GM15510 (cell line): ENCODE data around the gene SEMA4D.

Source experiments
- POLR2A ChIP-seq: IDR thresholded peaks from 3 replicates; pipeline ENCODE4 v1.6.1; 2011; ENCODE audit warnings: borderline replicate concordance; ENCODE audit not compliant: insufficient read length; ENCODE audit errors: extremely low read depth

Gene SEMA4D

GRCh38 chr9:89460551-89460950, 37.4 kb downstream of the SEMA4D start:
- no peak for TF ChIP-seq POLR2A

- no peak for TF ChIP-seq POLR2A
These were observed 39.0 kb downstream of the SEMA4D start for GRCh38 chr9:89458768-89459496.

- no peak for TF ChIP-seq POLR2A
These were observed 40.5 kb downstream of the SEMA4D start for GRCh38 chr9:89457376-89457855.

- no peak for TF ChIP-seq POLR2A
These were observed 42.5 kb downstream of the SEMA4D start for GRCh38 chr9:89455356-89455824.

GRCh38 chr9:89454498-89455355, 43.2 kb downstream of the SEMA4D start:
- no peak for TF ChIP-seq POLR2A

- TF ChIP-seq POLR2A, result no peak
These were observed 44.5 kb downstream of the SEMA4D start for GRCh38 chr9:89453452-89453851.

GRCh38 chr9:89452561-89452960, 45.4 kb downstream of the SEMA4D start:
- no peak for TF ChIP-seq POLR2A

GRCh38 chr9:89450213-89450612, 47.7 kb downstream of the SEMA4D start:
- no peak for TF ChIP-seq POLR2A

- TF ChIP-seq POLR2A, result no peak
These were observed 48.6 kb downstream of the SEMA4D start for GRCh38 chr9:89449261-89449671.

GRCh38 chr9:89448821-89449220, 49.1 kb downstream of the SEMA4D start:
- no peak for TF ChIP-seq POLR2A

GRCh38 chr9:89448381-89448780, 49.5 kb downstream of the SEMA4D start:
- no peak for TF ChIP-seq POLR2A

GRCh38 chr9:89447416-89447815, 50.5 kb downstream of the SEMA4D start:
- TF ChIP-seq POLR2A, result no peak

- TF ChIP-seq POLR2A, result no peak
These were observed 51.0 kb downstream of the SEMA4D start for GRCh38 chr9:89446961-89447310.

GRCh38 chr9:89446261-89446960, 51.5 kb downstream of the SEMA4D start:
- no peak for TF ChIP-seq POLR2A

- no peak for TF ChIP-seq POLR2A
These were observed 52.1 kb downstream of the SEMA4D start for GRCh38 chr9:89445801-89446251.

GRCh38 chr9:89444925-89445765, 52.8 kb downstream of the SEMA4D start:
- TF ChIP-seq POLR2A, result no peak
